Gastroesophageal sphincter (tissue), 4 donors: ENCODE data around the gene UBAP2. TPM values are rescaled to one million over a fixed set of nuclear protein-coding genes. Genes with fewer than 3 reads are reported as not detected.
A peak's percentile ranks its signal among the peaks of the same experiment; 100 is the strongest.
"Not testable (repeated sequence)": the region's sequence is repeated elsewhere in the genome, so short reads cannot be mapped to it uniquely, and the experiment has no call there.

ENCODE experiments used
- ATAC-seq: fragments of 150-250 bp; one replicate; pipeline ENCODE4 v1.9.1; 2016; ENCODE audit warnings: mild to moderate bottlenecking, moderate library complexity
- H3K27ac ChIP-seq, 4 donors: fragments of 200-600 bp; sonication (generic) in 3 of 4; 1 replicate in 3 of 4; 2 replicates in 1 of 4; pipeline ENCODE4 v1.5.1; 2016 to 2019
- H3K27me3 ChIP-seq: fragments of 200-600 bp; sonication (generic); one replicate; pipeline ENCODE4 v1.5.1; 2019
- H3K36me3 ChIP-seq, 2 donors: fragments of 200-600 bp; sonication (generic); one replicate each; pipeline ENCODE4 v1.5.1; 2019; ENCODE audit warnings: control low read depth in 1 of 2
- H3K4me1 ChIP-seq, 3 donors: fragments of 200-600 bp; sonication (generic); 1 replicate in 2 of 3; 2 replicates in 1 of 3; pipeline ENCODE4 v1.5.1; 2016 to 2019; ENCODE audit warnings: control low read depth in 2 of 3
- H3K4me3 ChIP-seq, 2 donors: fragments of 200-600 bp; sonication (generic); one replicate each; pipeline ENCODE4 v1.5.1; 2019; ENCODE audit warnings: mild to moderate bottlenecking in 1 of 2, moderate library complexity in 1 of 2
- H3K9me3 ChIP-seq, 3 donors: fragments of 200-600 bp; sonication (generic); one replicate each; pipeline ENCODE4 v1.5.1; 2017 to 2019; ENCODE audit warnings: control low read depth in 2 of 3
- CTCF ChIP-seq, 4 experiments: fragments of 200-600 bp in 2 of 4; fragments of 450-650 bp in 2 of 4; sonication (generic) in 1 of 4; IDR thresholded peaks; one replicate each; pipeline ENCODE4 v1.5.1; 2017 to 2019; ENCODE audit warnings: antibody characterized with exemption in 4 of 4, mild to moderate bottlenecking in 2 of 4, moderate library complexity in 2 of 4
- EP300 ChIP-seq: sonication (generic); formaldehyde crosslinking; IDR thresholded peaks from one replicate; pipeline ENCODE4 v1.6.1; 2017; ENCODE audit warnings: antibody characterized with exemption, mild to moderate bottlenecking
- POLR2A ChIP-seq, 2 donors: fragments of 450-650 bp; IDR thresholded peaks; one replicate each; pipeline ENCODE4 v1.6.1; 2017; ENCODE audit warnings: antibody characterized with exemption in 2 of 2, mild to moderate bottlenecking in 2 of 2, moderate library complexity in 1 of 2
- POLR2AphosphoS5 ChIP-seq: sonication (generic); formaldehyde crosslinking; IDR thresholded peaks from one replicate; pipeline ENCODE4 v1.6.1; 2017; ENCODE audit warnings: antibody characterized with exemption
- WGBS, 2 donors: methylation state at CpG; one replicate each; pipeline ENCODE4 v1.1.5; 2018; ENCODE audit warnings: low coverage in 1 of 2; 5-methylcytosine and 5-hydroxymethylcytosine counted together
- total RNA-seq, 4 donors: library from RNA; depleted of rRNA; stranded (reverse); fragments of >200 nt; gene quantifications; one replicate each; pipeline ENCODE4 v1.1.0, GENCODE V29; 2016

UBAP2 gene
- total RNA-seq, 4 donors from 2014 or later = 27.5 to 41.5 (median 32.8) TPM

- Histone ChIP-seq H3K4me3 (no peak overlapping the region), H3K4me1 (peaks cover 0 to 43% (median 0%) of the 10 kb centered on the region in 3 donors), H3K27me3 (no peaks in the 10 kb centered on the region), H3K36me3 (peaks cover 0 to 22% of the 10 kb centered on the region in 2 donors), H3K27ac (peak overlapping the region; percentile 36 to 67 (median 60)), H3K9me3 (no peaks in the 10 kb centered on the region)
- ATAC-seq = no peak
- TF ChIP-seq EP300 = no peak
- no peak for TF ChIP-seq POLR2A (IDR thresholded peaks at IDR 0.05)
- no peak for TF ChIP-seq CTCF (IDR thresholded peaks at IDR 0.05)
- TF ChIP-seq POLR2AphosphoS5 = no peak
- 57 to 60% methylated on average over 5 of the region's 5 CpGs for WGBS, 2 donors
Observed at GRCh38 chr9:34025811-34026210, 22.9 kb downstream of the UBAP2 start.

- 40 to 69% methylated on average over 1 of the region's 1 CpG for WGBS, 2 donors
- peak; percentile 48 for ATAC-seq
- peak overlapping the region in 3 of 4 donors; percentile 57 to 67 (median 63) for H3K27ac ChIP-seq
Observed at GRCh38 chr9:34025062-34025461, 23.6 kb downstream of the UBAP2 start.

GRCh38 chr9:34024476-34024875, 24.2 kb downstream of the UBAP2 start:
- H3K27me3 ChIP-seq, H3K9me3 ChIP-seq, H3K4me3 ChIP-seq, ATAC-seq: not testable (repeated sequence)
- peaks cover 0 to 43% (median 0%) of the 10 kb centered on the region in 3 donors for H3K4me1 ChIP-seq
- peak overlapping the region in 3 of 4 donors; percentile 57 to 67 (median 63) for H3K27ac ChIP-seq
- H3K36me3 ChIP-seq = peaks cover 0 to 12% of the 10 kb centered on the region in 2 donors
- 83 to 89% methylated on average over 8 to 9 of the region's 9 CpGs for WGBS, 2 donors

More at GRCh38 chr9:34025062-34025461, 23.6 kb downstream of the UBAP2 start:
- Histone ChIP-seq H3K4me1 (peaks cover 0 to 43% (median 0%) of the 10 kb centered on the region in 3 donors), H3K36me3 (peaks cover 0 to 14% of the 10 kb centered on the region in 2 donors), H3K4me3 (no peak overlapping the region), H3K27me3 (no peaks in the 10 kb centered on the region), H3K9me3 (no peaks in the 10 kb centered on the region)
- TF ChIP-seq POLR2AphosphoS5 (peak; percentile 64), CTCF (IDR thresholded peaks at IDR 0.05) (no peak)

GRCh38 chr9:34016149-34016548, 32.5 kb downstream of the UBAP2 start:
- Histone ChIP-seq H3K36me3 (peaks cover 0 to 39% of the 10 kb centered on the region in 2 donors), H3K27me3 (no peaks in the 10 kb centered on the region), H3K4me3 (no peak overlapping the region), H3K4me1 (no peaks in the 10 kb centered on the region), H3K27ac (no peak overlapping the region), H3K9me3 (no peaks in the 10 kb centered on the region)
- WGBS, 2 donors = 29% methylated on average over 1 of the region's 4 CpGs; no CpG with 5 or more reads in 1 of the 2 donors
- no peak for ATAC-seq
- TF ChIP-seq POLR2AphosphoS5 (no peak), EP300 (no peak), CTCF (IDR thresholded peaks at IDR 0.05) (no peak), POLR2A (IDR thresholded peaks at IDR 0.05) (no peak)

- WGBS, 2 donors = 70 to 75% methylated on average over 4 of the region's 4 CpGs
Observed at GRCh38 chr9:34010979-34011378, 37.7 kb downstream of the UBAP2 start.

More at GRCh38 chr9:34010979-34011378, 37.7 kb downstream of the UBAP2 start:
- no peaks in the 10 kb centered on the region for H3K4me1 ChIP-seq
- peaks cover 0 to 64% of the 10 kb centered on the region in 2 donors for H3K36me3 ChIP-seq
- ATAC-seq = no peak
- peak in 2 of 4 experiments; percentile 8 to 28 for TF ChIP-seq CTCF (IDR thresholded peaks at IDR 0.05)
- TF ChIP-seq POLR2AphosphoS5 = no peak
- no peaks in the 10 kb centered on the region for H3K9me3 ChIP-seq
- H3K27me3 ChIP-seq = no peaks in the 10 kb centered on the region
- no peak overlapping the region for H3K4me3 ChIP-seq
- no peak overlapping the region for H3K27ac ChIP-seq
